Measurements from ENCODE around the gene HDGFL2. TPM values are rescaled to one million over a fixed set of nuclear protein-coding genes. Genes with fewer than 3 reads are reported as not detected.

HDGFL2 gene
- total and polyA plus RNA-seq, 2 of the 8 experiments (the other 6 are each of a cell fraction or from before 2014, with no cell fraction given) = 31.1 to 106 TPM

GRCh38 chr19:4483385-4483784 lies 11.3 kb downstream of the HDGFL2 start (continued):
- TF ChIP-seq EGR1 (IDR thresholded peaks at IDR 0.05; ENCODE audit: borderline replicate concordance, low read depth, low read length) = no peak
- no peak for TF ChIP-seq TBP (IDR thresholded peaks at IDR 0.05; ENCODE audit: low read depth, low read length)
- TF ChIP-seq SUZ12 (IDR thresholded peaks at IDR 0.05; ENCODE audit: low read length) = no peak
- TF ChIP-seq CTBP2 (IDR thresholded peaks at IDR 0.05; ENCODE audit: borderline replicate concordance, insufficient read depth, insufficient read length, low read length) = no peak
